ENCODE measurements around the gene RHBG.

RHBG gene

DNA sequence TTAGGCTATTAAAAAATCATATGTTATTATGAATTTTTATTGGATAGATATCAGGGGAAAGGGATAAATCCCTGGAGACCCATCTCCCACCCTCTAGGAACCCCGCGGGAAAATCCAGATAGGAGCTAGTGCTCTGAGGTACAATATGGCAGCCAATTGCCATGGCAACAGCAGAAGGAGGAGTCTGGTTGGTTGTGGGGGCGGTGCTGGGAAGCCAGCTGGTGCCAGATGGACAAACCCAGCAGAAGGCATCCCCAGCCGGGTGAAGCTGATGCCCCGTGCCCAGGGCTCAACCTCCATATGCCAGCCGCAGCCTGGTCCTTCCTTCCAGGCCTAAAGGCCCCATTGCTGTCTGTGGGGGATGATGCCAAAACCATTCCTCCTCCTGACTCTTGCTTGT is 38.3 kb downstream of the RHBG start:
- DNase-seq (ENCODE audit: low read depth in 2 of 2) = no peak

DNA sequence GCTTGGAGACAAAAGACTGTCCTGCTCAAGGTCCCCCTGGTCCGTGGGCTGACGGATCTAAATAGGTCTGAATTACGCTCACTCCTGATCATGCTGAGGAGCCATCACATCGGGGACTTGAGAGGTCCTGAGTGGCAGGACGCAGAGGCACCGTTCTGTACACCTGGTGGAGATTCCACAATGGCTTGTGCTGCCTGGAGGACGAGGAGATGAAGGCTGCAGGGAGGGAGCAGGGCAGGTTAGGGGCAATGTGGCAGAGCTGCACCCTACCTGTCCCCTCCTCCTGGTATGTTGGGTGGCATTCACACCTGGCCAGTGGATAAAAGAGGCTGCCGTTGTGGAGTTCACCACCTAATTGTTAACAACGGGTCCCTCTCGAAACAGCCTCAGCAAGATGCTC is 38.7 kb downstream of the RHBG start:
- no peak for DNase-seq (ENCODE audit: low read depth in 2 of 2)

- DNase-seq (ENCODE audit: low read depth in 2 of 2) = no peak
These were observed 40.4 kb downstream of the RHBG start for GRCh38 chr1:156409439-156409838.

GRCh38 chr1:156410238-156410637 is 41.2 kb downstream of the RHBG start:
- DNase-seq (ENCODE audit: low read depth in 2 of 2) = no peak

GRCh38 chr1:156410740-156411139 is 41.7 kb downstream of the RHBG start:
- DNase-seq (ENCODE audit: low read depth in 2 of 2) = no peak

DNA sequence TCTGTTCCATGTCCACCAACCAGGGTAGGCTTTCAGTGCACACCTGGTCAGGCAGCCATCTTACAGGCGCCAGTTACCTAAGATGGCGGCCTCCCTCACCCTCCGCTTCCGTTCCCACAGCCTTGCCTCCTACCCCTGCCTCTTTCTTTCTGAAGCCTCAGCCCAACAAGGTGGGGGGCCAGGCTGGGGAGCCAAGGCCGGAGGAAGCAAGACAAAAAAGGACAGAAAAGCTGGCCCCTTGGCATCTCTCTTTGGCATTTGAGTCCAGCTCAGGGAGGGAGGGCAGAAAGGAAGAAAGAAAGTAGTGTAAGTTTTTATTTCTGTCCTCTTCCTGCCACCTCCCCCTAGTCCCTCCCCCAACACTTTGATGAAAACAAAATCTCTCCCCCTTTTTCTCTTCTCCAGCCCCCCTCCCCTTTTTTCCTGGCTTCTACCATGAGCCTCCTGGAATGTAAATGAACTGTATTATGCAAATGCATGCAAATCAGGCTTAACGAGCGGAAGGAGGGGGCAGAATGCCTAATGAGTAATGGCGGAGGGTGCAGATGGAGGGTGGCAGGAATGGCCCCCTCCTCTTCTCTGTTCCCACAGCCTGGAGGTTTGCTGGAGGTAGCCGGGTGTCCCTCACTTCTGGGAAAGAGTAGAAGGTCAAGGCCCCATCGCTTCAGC is 43.8 kb downstream of the RHBG start:
- DNase-seq (ENCODE audit: low read depth in 2 of 2) = no peak

- no peak for DNase-seq (ENCODE audit: low read depth in 2 of 2)
These were observed 44.6 kb downstream of the RHBG start for GRCh38 chr1:156413391-156414246.

DNA sequence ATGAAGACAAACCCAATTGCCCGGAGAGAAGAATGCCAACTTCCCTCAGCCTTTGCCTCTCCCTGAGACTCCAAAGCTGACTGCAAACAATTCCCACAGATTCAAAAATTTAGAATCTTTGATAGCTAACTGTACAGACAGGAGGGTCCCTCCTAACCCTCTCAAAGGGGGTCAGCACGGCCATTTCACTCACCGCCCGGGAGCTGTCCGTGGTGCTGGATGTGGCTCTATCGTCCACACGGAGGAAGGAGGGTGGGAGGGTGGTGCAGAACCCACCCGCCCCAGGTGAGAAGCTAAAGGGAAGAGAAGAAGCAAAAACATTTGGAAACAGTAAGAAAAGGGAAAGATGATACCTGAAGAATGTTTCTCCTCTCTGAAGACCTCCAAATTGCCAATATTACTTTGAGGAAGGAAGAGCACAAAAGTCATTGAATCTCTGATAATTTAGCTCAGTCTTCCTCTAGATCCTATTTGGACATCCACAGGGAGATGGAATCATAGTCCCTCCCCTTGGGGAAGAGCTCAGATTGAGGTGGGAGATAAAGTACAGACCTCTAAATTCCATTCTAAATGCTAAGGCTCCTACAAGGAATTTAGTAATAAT is 45.6 kb downstream of the RHBG start:
- DNase-seq (ENCODE audit: low read depth in 2 of 2) = no peak

GRCh38 chr1:156416993-156417392 is 48.0 kb downstream of the RHBG start:
- DNase-seq (ENCODE audit: low read depth in 2 of 2) = no peak

DNA sequence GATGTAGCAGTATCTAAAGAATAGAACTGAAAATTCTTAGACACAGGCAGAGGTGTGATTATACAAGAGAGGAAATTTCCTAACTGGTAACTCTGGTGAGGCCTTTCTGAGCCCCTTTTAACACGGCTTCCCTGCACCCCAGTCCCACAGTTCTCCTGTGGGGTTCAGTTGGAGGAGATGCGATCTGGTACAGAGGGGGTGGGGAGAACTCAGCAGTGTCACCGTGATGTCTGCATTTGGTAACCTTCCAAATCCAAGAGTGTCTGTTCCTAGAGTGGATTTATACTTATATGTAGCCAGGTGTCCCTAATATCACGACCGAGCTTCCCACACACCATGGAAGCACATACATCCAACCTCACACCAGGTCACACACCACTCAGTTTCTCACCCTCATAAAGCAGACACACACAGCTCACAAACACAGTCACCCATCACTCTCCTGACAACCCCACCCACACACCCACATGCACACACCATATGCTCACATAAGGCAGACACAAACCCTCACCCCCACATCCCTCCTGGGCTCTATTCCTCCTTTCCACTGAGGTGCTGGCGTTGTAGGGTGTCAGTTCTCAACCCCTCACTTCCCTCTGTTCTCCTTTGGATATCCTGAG is 48.5 kb downstream of the RHBG start:
- DNase-seq (ENCODE audit: low read depth in 2 of 2) = no peak

DNA sequence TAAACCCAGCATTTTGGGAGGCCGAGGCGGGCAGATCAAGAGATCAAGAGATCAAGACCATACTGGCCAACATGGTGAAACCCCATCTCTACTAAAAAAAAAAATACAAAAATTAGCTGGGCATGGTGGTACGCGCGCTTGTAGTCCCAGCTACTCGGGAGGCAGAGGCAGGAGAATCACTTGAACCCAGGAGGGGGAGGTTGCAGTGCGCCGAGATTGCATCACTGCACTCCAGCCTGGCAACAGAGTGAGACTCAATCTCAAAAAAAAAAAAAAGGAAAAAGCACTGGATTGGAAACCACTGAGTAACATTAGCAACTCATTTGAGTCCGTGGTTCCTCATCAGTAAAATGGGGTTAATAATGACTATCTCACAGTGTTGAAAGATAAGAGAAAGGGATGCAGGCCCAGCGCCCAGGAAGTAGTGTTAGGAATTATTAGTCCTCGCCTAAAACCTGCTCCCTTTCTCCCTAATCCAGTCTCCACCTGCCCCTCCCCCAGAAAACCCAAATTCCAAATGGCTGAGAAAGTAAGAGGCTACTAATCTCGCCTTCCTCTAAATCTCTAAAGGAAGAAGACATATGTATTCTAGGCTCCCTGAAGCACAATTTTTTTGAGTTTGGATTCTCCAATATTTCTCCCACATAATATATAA is 49.5 kb downstream of the RHBG start:
- DNase-seq (ENCODE audit: low read depth in 2 of 2) = no peak

GRCh38 chr1:156419854-156420204 is 50.8 kb downstream of the RHBG start:
- no peak for DNase-seq (ENCODE audit: low read depth in 2 of 2)

DNA sequence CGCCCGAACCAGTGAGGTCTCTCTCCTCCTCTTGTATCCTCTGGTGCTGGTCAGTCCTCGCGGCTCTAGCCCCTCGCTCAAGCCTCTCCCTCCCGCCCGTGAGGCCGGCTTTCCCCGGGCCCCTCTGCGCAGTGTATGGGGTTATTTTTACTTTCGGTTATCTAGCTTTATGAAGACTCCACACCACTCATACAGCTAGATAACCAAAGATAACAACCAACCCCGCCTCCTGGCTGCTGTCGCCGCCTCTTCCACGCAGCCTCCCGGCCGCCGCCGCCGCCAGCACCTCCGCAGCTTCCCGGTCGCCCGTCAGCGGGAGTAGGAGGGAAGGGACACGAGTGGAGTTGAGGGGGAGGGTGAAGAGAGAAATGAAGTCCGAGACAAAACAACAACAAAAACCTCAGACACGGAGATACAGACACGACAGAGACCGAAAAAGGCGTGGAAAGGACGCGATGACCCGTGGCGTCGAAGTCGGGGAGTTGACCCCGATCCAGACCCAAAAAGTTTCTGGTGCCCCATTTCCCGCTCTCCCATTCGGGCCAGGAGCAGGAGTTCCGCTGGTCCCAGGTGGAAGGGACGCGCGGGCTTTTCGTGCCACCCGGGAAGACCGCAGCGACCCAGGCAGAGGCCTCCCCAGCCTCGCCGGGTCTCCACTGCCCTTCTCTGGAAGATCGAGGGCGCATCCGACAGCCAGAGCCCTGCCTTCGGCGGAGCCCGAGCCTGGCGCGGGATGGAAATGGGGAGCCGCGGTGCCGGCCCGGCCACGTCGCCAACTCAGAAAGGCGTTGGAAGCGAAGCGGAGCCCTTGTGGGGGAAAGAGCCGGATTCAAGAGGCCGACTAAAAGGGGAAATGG is 51.4 kb downstream of the RHBG start:
- no peak for DNase-seq (ENCODE audit: low read depth in 2 of 2)

- peak; percentile 52 to 67 for DNase-seq (ENCODE audit: low read depth in 2 of 2)
These were observed 52.3 kb downstream of the RHBG start for GRCh38 chr1:156421062-156421938.

DNA sequence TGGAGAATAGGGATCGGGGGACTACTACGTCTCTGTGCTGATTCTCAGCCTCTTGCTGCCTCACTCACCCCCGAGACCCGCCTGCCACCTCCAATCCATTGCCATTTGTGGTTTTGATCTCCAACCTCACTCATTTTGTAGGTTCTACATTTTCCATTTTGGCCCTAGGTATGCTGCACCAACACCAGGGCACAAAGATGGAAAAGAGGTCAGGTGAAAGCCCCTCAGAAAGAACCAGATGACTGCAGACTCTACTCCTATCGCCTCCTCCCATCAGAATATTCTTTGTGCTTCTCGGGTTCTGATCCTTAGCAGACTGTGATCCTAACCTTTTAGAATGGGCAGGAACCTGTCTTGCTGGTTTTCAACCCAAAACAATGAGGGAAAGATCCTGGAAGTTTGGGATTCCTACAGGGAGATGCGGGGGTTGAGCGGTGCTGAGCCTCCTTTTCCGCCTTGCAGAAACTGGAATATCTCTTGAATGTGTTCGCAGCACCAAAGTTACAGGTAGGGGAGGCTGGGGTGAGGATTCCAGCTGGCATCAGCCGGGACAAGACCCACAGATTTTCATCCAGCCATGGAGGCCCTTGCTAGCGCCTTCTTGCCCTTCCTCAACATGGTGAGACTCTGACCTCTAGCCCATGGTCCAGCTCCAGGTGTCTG is 53.1 kb downstream of the RHBG start:
- no peak for DNase-seq (ENCODE audit: low read depth in 2 of 2)

DNA sequence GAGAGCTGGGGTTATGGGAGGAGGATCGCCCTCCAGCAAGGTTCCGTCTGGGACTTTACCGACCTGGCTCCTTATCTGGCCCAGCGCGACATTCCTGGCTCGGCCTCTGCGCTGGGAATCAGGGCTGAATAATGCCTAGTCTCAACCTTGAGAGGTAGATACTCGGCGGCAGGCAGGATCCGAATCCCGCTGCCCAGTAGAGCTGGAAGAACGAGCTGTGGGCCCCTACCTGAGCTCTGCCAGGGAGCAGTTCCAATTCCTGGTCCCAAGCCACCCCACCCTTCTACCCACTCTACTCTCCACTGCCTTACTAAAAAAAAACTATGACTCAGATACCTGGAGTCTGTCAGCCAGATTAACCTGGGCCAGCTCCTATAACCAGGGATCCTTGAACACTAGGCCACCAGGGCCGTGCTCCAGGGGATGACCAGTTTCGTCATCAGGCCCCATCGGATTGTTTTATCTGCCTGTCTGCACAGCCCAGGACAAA is 53.6 kb downstream of the RHBG start:
- DNase-seq (ENCODE audit: low read depth in 2 of 2) = no peak

GRCh38 chr1:156423422-156424352 is 54.7 kb downstream of the RHBG start:
- no peak for DNase-seq (ENCODE audit: low read depth in 2 of 2)

DNA sequence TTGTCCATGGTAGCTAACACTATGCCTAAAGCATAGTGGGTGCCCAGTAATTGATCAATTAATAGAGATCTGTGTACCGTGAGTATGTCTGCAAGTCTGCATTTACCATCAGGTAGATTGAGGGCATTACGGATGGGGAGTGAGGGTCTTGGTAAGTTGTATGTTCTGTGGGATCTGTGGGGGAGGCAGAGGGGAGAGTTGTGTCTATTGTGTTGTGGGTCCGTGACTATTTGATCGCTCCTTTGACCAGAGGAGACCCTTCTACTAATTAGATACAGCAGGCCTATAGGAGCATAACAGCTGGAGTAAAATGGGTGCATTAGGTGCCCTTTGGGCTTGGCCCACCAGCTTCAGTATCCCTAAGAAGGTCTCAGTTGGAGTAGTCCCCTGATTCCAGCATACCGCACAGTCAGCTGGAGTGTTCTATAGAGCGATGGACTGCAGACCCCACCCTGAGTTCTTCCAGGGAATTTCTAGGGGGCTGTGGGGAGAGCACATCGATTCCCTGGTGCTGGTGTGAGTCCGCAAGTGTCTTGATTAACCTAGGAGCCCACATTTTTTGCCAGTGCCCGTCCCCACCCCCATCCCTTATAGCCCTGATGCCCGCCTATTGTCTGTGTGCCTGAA is 55.9 kb downstream of the RHBG start:
- DNase-seq (ENCODE audit: low read depth in 2 of 2) = no peak

Measured in stimulated activated CD4-positive, alpha-beta T cell treated with anti-CD3 and anti-CD28 coated beads, Interleukin-15, amount 100 ng/mL, for 48 hours (primary cell).